Measurements from ENCODE around the gene ENOX1. TPM values are rescaled to one million over a fixed set of nuclear protein-coding genes. Genes with fewer than 3 reads are reported as not detected.

Gene ENOX1
- total and polyA plus RNA-seq, 3 donors from 2014 or later: 11.0 to 14.2 (median 11.5) TPM

DNA sequence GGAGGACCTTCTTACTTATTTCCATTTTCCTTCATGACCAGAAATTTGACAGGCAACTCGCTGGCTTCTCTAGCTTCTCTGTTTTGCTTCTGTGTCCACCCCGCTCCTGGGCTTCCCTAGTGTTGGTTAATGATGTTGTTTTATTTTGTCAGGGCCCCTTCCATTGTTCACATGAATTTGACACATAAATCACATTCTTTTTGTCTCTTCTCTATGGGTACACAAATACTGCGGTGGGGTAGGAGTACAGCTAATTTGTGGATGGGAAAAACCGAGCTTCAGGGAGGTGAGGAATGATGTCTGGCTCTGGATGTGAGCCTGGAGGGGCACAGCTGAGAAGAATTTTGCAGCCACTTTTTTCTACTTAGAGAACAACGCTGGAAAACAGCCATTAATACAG is 563.6 kb downstream of the ENOX1 start:
- no peak overlapping the region for H3K27ac ChIP-seq
- no peak for DNase-seq
- H3K4me3 ChIP-seq: no peak overlapping the region
- H3K4me1 ChIP-seq: no peaks in the 10 kb centered on the region
- TF ChIP-seq, protein P1, sequence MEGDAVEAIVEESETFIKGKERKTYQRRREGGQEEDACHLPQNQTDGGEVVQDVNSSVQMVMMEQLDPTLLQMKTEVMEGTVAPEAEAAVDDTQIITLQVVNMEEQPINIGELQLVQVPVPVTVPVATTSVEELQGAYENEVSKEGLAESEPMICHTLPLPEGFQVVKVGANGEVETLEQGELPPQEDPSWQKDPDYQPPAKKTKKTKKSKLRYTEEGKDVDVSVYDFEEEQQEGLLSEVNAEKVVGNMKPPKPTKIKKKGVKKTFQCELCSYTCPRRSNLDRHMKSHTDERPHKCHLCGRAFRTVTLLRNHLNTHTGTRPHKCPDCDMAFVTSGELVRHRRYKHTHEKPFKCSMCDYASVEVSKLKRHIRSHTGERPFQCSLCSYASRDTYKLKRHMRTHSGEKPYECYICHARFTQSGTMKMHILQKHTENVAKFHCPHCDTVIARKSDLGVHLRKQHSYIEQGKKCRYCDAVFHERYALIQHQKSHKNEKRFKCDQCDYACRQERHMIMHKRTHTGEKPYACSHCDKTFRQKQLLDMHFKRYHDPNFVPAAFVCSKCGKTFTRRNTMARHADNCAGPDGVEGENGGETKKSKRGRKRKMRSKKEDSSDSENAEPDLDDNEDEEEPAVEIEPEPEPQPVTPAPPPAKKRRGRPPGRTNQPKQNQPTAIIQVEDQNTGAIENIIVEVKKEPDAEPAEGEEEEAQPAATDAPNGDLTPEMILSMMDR (IDR thresholded peaks at IDR 0.05): no peak
- TF ChIP-seq POLR2A (IDR thresholded peaks at IDR 0.05): no peak
- H3K36me3 ChIP-seq (ENCODE audit: low read depth, missing control alignments): no peaks in the 10 kb centered on the region
- no peaks in the 10 kb centered on the region for H3K9me3 ChIP-seq
- intact Hi-C loops (cut with DNase I; ENCODE audit: low total_unique reads): no loop called here
- no peaks in the 10 kb centered on the region for H3K27me3 ChIP-seq
- WGBS, 2 donors: 82 to 91% methylated on average over 5 of the region's 5 CpGs

DNA sequence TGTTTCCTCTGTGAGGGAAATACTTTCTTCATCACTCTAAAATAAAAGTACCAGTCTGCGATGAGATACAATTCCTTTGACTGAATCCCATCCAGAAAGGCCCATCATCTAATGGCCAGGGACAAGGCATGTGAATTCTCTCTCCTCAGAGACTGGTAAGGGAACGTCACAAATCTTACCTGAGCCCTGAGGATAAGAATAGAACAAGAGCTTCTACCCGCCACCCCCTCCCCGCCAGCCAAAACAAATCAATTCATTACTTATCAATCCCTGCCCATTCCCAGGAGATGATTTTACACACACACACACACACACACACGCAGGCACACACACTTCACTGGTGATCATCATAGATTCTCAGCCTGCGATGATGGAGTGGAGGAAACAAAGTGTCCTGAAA is 564.7 kb downstream of the ENOX1 start:
- DNase-seq: no peak
- Histone ChIP-seq H3K27ac (no peak overlapping the region), H3K4me3 (no peak overlapping the region), H3K4me1 (no peaks in the 10 kb centered on the region), H3K9me3 (no peaks in the 10 kb centered on the region), H3K27me3 (no peaks in the 10 kb centered on the region), H3K36me3 (ENCODE audit: low read depth, missing control alignments) (no peaks in the 10 kb centered on the region)
- intact Hi-C loops (cut with DNase I; ENCODE audit: low total_unique reads): no loop called here
- WGBS, 2 donors: 86 to 90% methylated on average over 6 of the region's 6 CpGs
- TF ChIP-seq POLR2A (IDR thresholded peaks at IDR 0.05): no peak
- TF ChIP-seq, protein P1 (IDR thresholded peaks at IDR 0.05): no peak

DNA sequence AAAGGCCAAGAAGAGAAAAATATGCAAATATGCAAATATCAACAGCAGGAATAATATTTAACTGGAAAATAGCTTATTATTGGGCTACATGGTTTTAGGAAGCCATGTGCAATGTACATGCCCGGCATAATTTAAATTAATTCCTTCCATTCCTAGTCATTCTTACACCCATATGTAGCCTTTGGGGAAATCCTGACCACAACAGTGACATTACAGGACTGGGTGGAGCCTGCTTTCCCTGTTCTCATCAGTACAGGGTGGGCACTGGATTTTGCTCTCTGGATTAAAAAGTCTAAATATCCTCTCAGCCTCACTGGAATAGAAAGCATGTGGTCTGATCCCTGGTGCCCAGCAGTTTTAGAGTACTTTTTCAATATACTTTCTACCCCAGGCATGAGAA is 565.2 kb downstream of the ENOX1 start:
- no peak for DNase-seq
- whole genome bisulfite sequencing, 2 donors: 95 to 97% methylated on average over 1 of the region's 1 CpG
- no peaks in the 10 kb centered on the region for H3K36me3 ChIP-seq (ENCODE audit: low read depth, missing control alignments)
- H3K27me3 ChIP-seq: no peaks in the 10 kb centered on the region
- no peak overlapping the region for H3K4me3 ChIP-seq
- intact Hi-C loops (cut with DNase I; ENCODE audit: low total_unique reads): no loop called here
- H3K27ac ChIP-seq: no peak overlapping the region
- no peaks in the 10 kb centered on the region for H3K9me3 ChIP-seq
- no peaks in the 10 kb centered on the region for H3K4me1 ChIP-seq
- no peak for TF ChIP-seq POLR2A (IDR thresholded peaks at IDR 0.05)
- TF ChIP-seq, protein P1 (IDR thresholded peaks at IDR 0.05): no peak

DNA sequence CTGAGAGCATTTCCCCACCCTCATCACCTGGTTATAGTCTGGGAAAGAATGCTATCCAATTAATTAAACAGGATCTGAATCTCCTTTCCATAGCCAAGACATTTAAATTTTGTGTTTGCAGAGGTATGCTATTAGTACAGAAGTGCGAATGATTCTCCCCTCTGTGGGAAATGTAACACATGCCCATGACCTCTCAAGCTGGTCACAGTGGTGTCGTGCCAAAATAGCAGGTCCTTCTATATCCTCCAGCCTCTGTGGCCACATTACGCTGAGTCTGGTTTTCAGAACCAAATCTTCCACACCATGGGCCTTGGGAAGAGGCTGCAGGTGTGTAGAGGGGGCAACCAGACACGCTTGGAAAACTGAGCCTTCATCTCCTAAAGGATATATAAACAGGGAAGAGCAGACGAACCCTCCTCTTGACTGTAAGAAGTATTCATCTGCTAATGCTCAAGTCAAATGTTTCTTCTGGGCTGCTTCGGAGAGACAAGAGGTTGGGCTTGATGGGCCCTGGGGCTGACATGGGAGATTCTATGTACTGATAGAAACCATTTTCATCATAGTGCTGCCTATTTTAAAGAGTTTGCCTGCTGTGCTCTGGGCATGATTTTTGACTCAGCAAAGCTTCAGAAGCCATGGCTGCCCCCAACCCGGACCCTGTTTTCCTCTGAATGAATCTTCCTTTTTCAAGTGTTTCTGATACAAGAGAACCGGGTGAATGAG is 565.7 kb downstream of the ENOX1 start:
- no peaks in the 10 kb centered on the region for H3K27me3 ChIP-seq
- WGBS, 2 donors: 94% methylated on average over 8 of the region's 8 CpGs
- DNase-seq: no peak
- no peak overlapping the region for H3K4me3 ChIP-seq
- intact Hi-C loops (cut with DNase I; ENCODE audit: low total_unique reads): no loop called here
- no peaks in the 10 kb centered on the region for H3K4me1 ChIP-seq
- TF ChIP-seq, protein P1 (IDR thresholded peaks at IDR 0.05): no peak
- no peak for TF ChIP-seq POLR2A (IDR thresholded peaks at IDR 0.05)
- no peak overlapping the region for H3K27ac ChIP-seq
- H3K9me3 ChIP-seq: no peaks in the 10 kb centered on the region
- H3K36me3 ChIP-seq (ENCODE audit: low read depth, missing control alignments): no peaks in the 10 kb centered on the region

DNA sequence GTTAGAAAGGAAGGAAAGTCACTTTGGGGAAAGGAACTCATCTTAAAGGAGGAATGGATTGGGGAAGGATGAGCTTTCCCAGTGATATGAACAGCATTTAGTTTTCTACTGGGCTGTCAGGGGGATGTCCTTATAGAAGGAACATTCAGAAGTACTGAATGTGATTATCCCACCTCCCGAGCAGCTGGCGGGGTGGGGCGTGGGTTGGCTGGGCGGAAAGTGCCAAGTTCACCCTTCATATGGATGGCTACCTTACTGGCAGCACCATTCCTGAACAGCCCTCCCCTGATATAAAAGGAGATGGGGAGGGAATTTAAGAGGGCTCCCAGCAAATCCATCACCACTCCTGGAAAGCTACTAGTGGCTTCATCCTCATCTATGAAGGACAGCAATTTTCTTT is 572.6 kb downstream of the ENOX1 start:
- no peak for DNase-seq
- Histone ChIP-seq H3K4me1 (no peaks in the 10 kb centered on the region), H3K27me3 (no peaks in the 10 kb centered on the region), H3K27ac (no peak overlapping the region), H3K36me3 (ENCODE audit: low read depth, missing control alignments) (no peaks in the 10 kb centered on the region), H3K4me3 (no peak overlapping the region), H3K9me3 (no peaks in the 10 kb centered on the region)
- WGBS, 2 donors: 83 to 95% methylated on average over 4 of the region's 4 CpGs
- intact Hi-C loops (cut with DNase I; ENCODE audit: low total_unique reads): no loop called here
- TF ChIP-seq, protein P1 (IDR thresholded peaks at IDR 0.05): no peak
- TF ChIP-seq POLR2A (IDR thresholded peaks at IDR 0.05): no peak

All from testis (tissue), 3 donors.